HG02588 (cell line): ENCODE results near the gene ATXN10.
"Not testable (repeated sequence)": the region's sequence is repeated elsewhere in the genome, so short reads cannot be mapped to it uniquely, and the experiment has no call there.

ENCODE experiments used
- ATAC-seq: cut with Tn5 transposase; IDR thresholded peaks from one replicate; pipeline ENCODE4 v1.9.1; 2021; ENCODE audit warnings: mild to moderate bottlenecking, moderate library complexity; ENCODE audit not compliant: unreplicated experiment

Gene ATXN10

GRCh38 chr22:45781966-45782365 lies 110.3 kb downstream of the ATXN10 start:
- no peak for ATAC-seq

GRCh38 chr22:45783021-45783420 lies 111.4 kb downstream of the ATXN10 start:
- ATAC-seq: no peak

GRCh38 chr22:45783690-45784089 lies 112.1 kb downstream of the ATXN10 start:
- no peak for ATAC-seq

DNA sequence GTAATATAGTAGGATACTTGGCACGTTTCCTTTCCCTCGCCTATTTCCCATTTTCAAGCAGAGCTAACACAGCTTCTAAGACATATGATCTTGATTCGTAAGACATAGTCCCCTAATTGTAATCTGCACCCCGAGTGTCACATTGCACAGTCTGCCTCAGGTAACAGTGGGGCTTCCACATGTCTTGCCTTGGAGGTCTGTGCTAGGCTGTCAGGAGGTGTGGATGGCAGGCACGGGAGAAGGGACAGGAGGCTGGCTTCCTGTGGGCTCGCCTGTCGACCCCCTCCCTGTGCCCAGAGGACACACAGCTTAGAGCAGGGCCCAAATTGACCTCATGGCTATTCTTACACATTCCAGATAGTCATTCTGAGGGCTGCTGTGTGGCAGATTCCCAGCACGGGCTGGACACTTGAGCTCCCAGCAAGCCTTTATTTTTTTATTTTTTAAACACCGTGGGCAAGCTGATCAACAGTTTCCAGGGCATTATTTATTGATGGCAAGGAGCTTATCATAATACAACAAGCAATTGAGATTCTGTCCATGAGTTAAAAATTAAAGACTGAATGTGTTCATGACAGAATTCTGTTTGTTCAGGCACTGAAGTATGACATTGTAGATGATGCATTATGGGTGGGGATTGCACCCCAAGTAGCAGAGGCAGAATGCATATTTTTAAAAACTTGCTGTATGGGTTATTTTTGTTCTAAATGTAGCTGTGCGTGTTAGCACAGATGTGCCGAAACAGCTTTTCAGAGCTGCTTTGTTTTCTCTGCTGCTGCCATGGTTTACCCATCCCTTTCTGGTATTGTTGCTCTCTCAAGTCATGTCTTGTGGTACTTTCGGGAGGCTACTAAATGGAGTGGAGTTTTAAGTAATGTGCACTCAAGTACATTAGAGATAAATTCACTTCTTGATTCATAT lies 113.0 kb downstream of the ATXN10 start:
- no peak for ATAC-seq

DNA sequence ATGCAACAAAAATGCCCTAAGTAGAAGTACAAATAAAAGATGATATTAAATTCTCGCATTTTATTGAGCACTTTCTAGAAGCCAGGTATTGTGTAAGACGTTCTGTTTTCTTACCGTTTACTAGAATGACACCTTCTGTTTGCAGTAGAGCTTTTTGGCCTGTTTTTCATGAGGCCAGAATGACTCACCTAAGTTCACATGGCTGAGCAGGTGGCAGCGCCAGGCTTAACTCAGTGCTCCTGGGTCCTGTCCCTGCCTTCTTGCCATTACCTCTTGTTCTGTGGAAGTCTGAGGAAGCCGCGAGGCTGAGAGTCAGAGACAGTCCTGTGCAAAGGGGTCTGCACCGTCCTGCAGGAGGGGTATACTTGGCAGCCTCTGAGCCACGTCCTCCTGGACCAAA lies 113.8 kb downstream of the ATXN10 start:
- no peak for ATAC-seq

- ATAC-seq: no peak
These were observed 115.1 kb downstream of the ATXN10 start for GRCh38 chr22:45786726-45787125.

DNA sequence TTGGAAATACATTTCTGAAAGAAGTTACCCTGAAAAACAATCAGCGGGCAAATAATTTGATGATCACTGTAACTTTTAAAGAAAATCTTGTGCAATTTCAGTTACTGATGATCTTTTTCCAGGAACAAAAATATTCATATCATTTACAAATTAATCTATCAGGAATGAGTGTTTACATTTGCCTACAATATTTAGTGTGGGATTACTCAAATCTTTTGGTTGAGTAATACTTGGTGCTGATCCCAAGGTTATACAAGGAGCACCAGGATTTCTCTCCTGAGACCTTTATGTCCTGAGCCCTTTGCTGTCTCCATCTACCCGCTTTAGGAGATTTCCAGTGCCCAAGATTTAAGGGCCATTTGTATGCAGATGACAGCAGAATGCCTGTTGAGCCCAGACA lies 116.1 kb downstream of the ATXN10 start:
- no peak for ATAC-seq

GRCh38 chr22:45788522-45788921 lies 116.9 kb downstream of the ATXN10 start:
- no peak for ATAC-seq

DNA sequence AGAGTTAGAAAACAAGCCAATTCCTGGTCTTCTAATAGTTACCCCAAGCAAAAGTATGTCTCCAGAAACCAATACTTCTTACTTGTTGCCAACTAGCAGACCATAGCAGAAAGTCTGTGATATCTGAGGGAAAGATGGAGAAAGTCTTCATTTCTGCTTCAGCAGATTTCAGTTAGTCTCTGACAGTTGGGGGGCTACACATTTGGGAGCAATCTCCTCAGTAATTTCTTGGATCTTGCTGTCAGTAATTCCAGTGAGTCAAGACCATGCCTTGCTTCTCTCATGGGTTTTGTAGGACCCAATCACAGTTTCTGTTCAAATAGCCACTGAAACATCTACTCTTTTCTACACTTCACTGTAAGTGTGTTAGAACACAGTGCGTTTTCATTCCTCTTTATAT lies 118.8 kb downstream of the ATXN10 start:
- no peak for ATAC-seq

DNA sequence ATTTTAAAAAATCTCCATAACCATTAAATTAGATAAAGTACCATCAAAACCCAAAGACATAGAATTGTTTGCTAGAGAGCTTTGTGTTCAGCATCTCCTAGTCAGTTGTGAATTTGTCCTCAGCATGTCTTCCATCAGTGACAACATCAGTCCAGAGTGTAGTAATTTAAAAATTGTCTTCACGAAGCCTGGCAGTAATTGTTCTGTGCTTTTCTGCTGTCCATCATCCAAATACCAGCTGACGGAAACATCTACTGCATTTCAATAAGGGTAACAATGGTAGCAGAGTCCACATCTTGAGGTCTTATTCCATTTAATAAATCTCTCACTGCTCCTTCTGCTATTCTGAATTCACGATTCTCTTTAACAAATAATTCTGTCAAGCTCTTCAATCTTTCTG lies 121.5 kb downstream of the ATXN10 start:
- ATAC-seq: no peak

- no peak for ATAC-seq
These were observed 122.3 kb downstream of the ATXN10 start for GRCh38 chr22:45793892-45794291.

DNA sequence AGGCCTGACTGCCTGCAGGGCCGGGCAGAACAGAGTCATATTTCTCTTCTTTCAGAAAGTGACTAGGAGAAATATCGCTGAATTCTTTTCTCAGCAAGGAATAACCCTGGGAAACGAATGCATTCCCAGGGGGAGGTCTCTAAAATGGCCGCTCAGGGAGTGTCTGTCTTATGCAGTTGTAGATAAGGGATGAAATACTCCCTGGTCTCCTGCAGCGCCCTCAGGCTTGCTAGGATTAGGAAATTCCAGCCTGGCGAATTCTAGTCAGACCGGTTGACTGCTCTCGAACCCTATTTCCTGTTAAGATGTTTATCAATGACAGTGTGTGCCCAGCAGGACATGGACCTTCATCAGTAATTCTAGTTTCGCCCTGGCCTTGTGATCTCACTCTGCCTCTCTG lies 124.4 kb downstream of the ATXN10 start:
- not testable (repeated sequence) for ATAC-seq

- no peak for ATAC-seq
These were observed 127.7 kb downstream of the ATXN10 start for GRCh38 chr22:45799291-45799690.

DNA sequence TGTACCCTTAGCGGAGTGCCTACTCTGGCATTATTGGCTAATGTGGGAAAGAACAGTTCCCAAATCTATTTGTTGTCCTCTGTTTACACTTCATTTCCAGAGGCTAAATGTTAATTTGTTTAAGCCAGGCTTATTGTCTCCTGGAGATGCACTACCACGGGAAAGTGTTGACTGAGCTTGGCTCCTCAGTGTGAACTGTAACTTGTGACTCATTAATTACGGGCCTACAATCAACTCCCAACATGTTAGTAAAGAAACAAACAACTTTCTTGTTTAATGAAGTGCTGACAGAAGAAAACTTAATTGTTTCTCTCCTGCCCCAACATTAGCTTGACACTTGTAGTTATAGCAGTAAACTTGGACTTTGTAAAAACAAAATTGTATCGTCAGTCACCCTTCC lies 130.4 kb downstream of the ATXN10 start:
- ATAC-seq: no peak

DNA sequence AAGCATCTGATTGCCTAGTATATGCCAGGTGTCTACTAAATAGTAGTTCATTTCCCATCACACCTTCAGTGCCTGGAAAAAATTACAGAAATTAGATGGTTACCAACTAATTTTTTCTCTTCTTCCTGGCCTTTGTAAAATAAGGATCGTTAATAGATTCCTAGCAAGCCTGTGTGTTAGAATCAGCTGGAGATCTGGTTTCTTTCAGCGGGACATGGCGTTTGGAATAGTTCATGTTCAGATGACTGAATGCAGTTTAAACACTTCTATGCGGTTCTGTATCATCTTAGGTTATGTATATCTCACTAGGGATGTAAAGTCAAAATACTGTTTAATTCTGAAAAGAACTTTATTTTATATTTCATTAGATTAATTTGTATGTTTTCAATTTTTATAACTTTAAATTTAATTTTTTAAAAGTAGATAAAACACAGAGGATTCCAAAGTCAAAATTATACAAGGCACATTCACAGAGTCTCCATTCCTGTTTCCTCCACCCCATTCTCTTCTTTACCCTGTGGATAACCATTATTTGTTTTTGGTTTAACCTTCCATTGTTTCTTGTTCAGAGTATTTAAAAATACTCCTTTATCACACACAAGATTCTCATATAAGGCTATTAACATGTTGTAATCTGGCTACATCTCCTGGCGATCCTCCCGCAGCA lies 132.8 kb downstream of the ATXN10 start:
- no peak for ATAC-seq

DNA sequence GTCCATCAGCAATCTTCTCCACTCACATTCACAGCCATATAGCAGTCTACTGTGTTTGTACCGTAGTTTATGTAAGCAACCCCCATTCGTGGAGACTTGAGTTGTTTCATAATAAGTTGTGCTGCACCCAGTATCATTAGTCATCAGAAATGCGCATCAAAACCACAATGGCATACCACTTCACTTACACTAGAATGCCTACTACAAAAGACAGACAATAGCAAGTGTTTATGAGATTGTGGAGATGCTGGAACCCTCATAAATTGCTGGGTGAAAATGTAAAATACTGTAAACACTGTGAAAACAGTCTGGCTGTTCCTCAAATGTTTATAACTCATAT lies 133.3 kb downstream of the ATXN10 start:
- ATAC-seq: no peak

- ATAC-seq: no peak
These were observed 133.8 kb downstream of the ATXN10 start for GRCh38 chr22:45805413-45805812.

- ATAC-seq: no peak
These were observed 135.7 kb downstream of the ATXN10 start for GRCh38 chr22:45807156-45807915.

- ATAC-seq: no peak
These were observed 141.3 kb downstream of the ATXN10 start for GRCh38 chr22:45812910-45813309.

- no peak for ATAC-seq
These were observed 142.6 kb downstream of the ATXN10 start for GRCh38 chr22:45814198-45814597.

DNA sequence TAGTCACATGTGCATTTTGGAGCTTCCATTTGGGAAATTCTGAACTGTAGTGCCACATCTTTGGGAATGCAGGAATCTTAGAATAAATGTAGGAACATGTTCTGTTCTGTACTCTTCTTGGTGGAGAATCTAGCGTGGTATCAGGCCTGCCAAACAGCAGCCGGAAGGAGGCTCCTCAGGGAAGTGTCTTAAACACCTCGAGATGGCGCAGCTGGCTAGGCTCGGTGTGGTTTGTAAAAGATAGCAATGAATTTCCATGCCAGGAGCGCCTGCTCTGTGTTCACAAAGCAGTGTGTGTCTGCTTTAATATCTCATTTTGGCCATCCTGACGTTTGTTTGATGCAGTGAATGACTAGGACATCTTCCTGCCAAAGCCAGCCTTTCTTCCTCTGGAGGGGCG lies 145.1 kb downstream of the ATXN10 start:
- no peak for ATAC-seq
